HL-60/S4 treated with retinoic acid at 250 ng/mL for 4 days and 3 days (cell line): ENCODE measurements around the gene MYO3B.
"Not testable (repeated sequence)": the region's sequence is repeated elsewhere in the genome, so short reads cannot be mapped to it uniquely, and the experiment has no call there.

Experiments
- in situ Hi-C: fragments of 300-500 bp; cut with MboI; formaldehyde crosslinking; loops from 2 replicates; pipeline ENCODE4 v1.7.0; 2022; ENCODE audit warnings: low sequenced_read_pairs

The MYO3B gene

DNA sequence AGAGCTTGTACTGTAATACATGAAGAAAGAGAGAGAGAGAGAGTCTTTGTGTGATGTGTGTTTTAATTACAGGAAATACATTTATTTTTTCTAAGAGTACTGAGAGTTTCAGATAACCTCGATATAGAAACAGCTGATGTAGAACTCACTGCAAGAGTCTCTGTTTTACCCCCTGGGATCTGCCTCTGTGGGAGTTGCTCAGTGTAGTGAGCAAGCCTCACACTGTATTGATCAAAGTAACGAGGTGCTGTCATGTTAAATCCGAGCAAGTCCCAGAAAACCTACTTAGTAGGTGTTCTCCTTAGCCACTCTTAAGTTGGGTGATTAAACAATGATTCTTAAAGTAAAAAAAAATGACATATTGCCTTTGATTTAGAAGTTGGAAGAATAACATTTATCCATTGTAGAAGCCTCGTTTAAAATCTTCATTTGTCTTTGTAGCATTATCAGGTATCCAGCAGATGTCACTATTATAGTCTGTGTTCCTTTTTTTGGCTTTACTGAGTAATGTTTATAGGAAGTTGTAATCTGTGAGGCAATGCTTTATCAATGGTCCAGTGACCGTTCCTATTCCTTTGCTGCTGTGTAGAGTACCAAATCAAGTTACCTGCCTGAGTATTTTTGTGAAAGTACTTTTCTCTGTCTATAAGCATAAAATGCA, 219.0 kb downstream of the MYO3B start:
- in situ Hi-C loops, result no loop called here

DNA sequence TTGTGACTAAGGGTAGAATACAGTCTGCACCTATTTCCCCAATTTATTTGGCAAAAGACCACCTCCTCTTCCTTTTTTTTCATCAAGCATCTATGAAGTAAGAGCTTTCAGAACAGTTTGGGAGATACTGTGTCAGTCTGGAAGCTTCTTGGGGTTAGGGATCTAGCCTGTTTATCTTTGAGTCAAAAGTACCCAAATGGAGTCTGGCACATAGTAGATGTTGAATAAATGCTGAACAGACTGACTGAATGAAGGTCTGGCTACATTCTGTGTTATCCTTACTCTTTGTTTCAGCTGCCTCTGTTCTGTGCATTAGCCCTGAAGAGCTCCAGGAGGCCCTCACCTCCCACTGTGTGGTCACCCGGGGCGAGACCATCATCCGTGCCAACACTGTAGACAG, 223.2 kb downstream of the MYO3B start:
- in situ Hi-C loops, result loop anchor here (25.0 kb wide), 1 partner anchor 411 kb away; the partner anchor contains the start of gene GAD1

DNA sequence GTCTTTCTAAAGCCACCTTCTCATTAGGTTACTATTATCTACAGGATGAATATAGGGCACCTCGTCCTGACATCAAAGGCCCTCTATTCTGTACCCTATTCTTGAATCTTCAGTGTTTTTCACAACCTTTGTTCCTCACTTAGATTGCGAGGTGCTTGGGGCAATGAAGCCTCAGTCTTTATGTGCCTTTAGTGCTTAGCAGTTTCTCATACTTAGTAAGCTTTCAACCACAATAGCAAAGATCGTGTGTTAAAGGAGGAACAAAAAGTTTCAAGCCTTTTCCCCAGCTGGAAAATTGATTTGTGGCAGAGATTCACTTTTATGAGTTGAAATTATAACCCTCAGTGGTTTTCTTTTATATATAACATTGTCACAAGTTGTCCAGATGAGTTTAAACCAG, 226.9 kb downstream of the MYO3B start:
- in situ Hi-C loops, result loop anchor here (25.0 kb wide), 1 partner anchor 407 kb away; the partner anchor contains the start of gene GAD1

DNA sequence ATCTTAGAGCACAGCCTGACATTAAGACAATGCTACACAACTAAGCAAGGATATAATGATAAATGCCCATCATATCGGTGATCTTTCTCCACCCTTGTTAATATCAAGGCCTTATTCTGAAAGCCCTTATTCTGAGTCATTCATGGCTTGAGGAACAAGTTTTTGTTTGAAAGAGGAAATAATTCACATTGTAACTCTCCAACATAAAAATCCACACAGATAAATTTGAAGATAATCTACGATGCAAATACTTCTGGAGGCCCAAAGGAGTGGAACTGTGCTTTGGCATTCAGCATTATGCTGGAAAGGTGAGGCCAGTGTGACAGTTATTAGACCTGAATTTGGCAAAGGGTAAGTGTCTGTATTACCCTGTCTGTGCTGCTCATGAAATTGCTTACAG, 227.4 kb downstream of the MYO3B start:
- in situ Hi-C loops, result loop anchor here (25.0 kb wide), 1 partner anchor 407 kb away; the partner anchor contains the start of gene GAD1

DNA sequence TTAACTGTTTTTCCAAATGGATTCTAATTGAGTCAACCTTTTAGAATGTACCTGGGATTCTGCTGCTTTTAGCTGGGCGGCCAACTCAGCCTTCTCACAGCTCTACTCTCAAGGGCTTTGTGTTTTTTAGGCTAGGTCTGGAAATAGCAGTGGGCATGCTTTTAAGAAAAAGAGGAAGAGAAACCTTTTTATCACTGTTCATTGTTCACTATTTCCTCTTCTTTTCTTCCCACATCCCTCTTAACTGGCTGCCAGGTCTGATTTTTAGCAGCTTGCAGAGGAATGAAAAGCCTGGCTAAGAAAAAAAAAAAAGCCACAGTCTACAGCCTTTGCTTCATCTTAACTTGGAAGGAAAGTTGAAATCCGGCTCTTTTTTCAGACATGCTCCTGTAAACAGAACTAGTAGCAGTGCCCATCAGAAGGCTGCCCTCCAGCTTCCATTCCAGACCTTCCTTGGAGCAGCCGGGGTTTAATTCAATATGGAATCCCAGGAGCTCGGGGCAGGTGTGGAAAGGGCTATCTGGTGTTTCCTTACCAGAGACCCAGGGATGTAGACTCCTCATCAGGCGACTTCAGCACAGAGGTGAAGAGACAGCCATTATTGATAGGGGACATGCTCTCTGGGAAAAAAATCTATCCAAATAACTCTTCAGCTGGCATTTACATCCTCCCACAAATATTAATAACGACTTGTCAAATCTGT, 230.7 kb downstream of the MYO3B start:
- in situ Hi-C loops, result loop anchor here (25.0 kb wide), 1 partner anchor 404 kb away; the partner anchor contains the start of gene GAD1

DNA sequence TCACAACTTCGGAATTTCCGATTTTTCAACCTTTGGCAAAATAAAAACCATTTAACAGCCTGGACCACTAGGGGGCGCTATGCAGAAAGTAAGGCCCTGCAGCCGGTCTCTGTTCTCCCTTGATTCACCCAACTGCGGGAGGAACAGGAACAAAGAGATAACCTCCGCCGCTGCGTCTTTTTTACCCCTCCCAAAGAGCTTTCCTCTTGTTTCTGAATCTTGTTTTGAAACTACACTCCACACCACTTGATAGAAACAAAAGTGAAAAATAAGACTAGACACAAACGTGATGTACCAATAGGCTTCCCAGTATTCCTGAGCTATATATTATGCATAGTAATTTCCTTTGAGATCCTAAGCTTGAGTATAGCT, 231.2 kb downstream of the MYO3B start:
- in situ Hi-C loops, result loop anchor here (25.0 kb wide), 1 partner anchor 403 kb away; the partner anchor contains the start of gene GAD1

DNA sequence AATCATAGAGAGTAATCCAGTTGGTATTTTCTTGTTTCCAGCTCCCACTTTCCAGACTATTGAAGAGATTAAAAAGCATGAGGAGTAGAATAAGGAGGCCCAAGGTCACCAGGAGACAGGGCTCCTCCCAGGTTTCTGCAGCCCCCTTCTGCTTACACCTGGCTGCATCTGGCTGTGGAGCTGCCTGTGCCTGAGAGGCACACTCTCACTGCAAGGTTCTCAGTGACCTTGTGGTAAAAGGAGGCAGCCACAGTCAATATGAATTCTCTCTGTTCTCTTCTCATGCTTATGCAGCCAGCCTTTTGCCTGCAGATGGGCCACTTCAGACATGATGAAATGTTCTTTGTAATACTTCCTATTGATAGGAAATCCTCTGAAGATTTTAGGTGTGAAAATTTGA, 233.7 kb downstream of the MYO3B start:
- in situ Hi-C loops, result loop anchor here (25.0 kb wide), 1 partner anchor 401 kb away; the partner anchor contains the start of gene GAD1

DNA sequence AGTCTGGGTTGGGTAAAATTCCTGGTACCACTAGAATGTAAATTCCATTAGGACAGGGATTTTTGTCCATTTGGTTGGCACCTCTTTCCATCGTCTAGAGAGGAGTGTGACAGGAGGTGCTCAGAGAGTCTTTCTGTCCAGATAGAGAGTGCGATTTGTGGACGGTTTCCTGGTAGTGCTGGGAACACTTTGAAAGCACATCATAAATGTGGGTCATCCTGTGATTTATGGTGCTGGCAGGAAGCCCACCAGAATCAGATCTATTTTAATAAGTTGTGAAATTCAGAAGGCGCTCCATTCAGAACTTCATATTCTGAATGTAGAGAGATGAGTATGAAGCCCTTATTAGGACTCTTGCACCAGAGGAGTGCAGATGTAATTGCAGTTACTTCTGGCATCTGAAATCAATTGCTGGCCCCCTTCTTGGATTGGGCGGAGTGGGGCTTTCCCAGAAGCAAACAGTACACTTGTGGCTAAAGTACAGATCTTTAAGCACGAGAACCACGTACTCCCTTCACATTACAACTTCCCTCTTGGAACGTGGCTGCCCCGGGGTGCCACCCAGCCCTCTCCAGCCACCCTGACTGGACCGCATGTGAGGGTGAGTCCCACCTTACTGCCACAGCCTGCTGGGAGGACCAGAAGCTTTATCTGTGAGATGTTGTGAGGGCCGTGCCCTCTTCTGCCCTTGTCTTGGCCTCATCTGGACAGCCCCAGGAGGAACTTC, 243.2 kb downstream of the MYO3B start:
- in situ Hi-C loops, result loop anchor here (25.0 kb wide), 1 partner anchor 391 kb away; the partner anchor contains the start of gene GAD1

DNA sequence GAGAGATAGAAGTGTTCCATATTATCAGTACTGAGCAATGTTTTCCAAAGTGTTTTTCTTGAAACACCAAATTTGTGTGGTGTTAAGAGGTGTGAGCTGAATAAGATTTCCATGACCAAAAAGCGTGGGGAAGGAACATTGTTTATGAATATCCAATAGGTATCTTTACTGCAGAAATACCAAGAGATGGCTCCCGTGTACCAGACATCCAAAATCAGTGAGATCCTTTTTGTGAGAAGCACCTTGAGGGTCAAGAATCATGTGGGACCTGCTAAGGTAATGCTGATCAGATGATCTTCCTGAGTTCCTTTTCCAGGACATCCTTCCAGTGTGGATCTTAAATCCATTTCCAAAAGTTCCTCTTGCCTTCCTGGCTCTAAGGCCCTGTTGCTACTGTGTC, 246.0 kb downstream of the MYO3B start:
- in situ Hi-C loops, result loop anchor here (25.0 kb wide), 1 partner anchor 388 kb away; the partner anchor contains the start of gene GAD1

DNA sequence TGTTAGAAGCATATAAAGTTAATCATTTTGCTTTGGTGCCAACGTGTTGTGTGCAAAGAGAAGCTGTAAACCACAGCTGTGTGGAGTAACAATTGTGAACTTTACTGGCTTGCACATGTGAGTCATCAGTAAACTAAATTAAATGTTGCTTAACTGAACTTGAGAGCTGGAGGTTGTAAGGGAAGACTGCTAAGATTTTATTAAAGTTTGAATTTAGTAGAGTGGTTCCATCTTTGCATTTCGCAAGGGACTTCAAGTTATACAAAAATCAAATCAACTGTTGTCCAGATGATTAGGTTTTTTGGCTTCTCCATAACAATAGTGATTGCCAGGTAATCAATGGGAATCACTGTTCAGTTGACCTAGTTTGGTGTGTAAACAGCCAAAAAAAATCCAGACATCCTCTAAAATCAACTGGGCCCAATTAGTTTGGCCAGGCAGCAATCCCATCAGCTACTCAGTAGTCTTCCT, 247.4 kb downstream of the MYO3B start:
- in situ Hi-C loops, result no loop called here

DNA sequence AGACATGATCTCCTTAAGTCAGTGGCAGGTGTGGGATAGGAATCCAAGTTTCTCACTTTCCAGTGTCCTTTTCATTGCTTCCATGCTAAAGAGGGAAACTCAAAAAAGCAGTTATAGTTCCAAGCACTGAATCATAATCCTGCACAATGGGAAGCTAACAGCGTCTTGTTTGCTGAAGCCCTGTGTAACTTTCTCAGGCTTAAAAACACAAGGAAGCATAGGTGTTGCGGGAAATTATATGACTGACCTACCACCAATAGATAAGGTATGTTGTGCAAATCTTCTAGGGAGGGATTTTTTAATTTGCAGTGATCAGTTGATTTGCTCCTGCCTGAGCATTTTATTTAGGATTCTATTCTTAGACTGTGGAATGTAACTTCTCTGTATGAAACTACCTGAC, 250.9 kb downstream of the MYO3B start:
- in situ Hi-C loops, result no loop called here

DNA sequence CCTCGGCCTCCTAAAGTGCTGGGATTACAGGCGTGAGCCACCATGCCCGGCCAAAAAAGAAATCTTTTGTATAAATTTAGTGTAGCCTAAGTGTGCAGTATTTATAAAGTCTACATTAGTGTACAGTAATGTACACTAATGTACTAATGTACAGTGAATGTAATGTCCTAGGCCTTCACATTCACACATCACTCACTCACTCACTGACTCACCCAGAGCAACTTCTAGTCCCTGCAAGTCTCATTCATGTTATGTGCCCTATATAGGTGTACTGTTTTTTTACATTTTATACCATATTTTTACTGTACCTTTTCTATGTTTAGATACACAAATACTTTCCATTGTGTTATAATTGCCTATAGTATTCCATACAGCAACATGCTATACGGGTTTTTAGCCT, 254.9 kb downstream of the MYO3B start:
- in situ Hi-C loops, result no loop called here

DNA sequence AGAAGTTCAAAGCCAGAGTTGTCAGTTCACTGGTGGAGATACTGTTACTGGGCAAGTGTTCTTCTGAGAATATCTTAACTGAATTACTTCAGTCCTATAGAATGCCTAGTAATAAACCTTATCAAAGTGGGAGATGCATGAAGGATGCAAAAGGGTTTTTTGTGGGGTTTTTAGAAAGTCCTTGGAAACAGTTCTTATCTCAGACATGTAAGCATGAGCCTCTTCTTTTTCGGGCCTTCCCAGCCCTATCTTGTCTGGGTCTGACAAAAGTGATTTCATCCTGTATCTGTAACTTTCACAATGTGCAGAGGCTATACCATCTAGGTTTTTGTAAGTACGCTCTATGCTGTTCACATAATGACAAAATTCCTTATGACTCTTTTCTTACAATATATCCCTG, 255.5 kb downstream of the MYO3B start:
- in situ Hi-C loops, result no loop called here

DNA sequence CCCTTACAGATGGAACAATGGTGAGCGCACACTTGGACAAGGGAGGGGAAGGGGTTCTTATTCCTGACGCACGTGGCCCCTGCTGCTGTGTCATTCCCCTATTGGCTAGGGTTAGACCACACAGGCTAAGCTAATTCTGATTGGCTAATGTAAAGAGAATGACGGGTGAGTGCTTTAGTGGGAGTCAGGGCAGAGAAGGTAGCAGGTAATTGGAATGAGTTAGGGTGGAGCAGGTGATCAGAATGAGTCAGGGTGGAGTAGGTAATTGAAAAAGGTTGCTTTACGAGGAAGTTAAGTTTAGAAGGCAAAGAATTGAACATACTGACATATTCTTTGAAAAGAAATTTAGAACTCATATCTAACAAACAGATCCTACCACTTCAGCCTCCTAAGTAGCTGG, 256.4 kb downstream of the MYO3B start:
- in situ Hi-C loops, result not testable (repeated sequence)

DNA sequence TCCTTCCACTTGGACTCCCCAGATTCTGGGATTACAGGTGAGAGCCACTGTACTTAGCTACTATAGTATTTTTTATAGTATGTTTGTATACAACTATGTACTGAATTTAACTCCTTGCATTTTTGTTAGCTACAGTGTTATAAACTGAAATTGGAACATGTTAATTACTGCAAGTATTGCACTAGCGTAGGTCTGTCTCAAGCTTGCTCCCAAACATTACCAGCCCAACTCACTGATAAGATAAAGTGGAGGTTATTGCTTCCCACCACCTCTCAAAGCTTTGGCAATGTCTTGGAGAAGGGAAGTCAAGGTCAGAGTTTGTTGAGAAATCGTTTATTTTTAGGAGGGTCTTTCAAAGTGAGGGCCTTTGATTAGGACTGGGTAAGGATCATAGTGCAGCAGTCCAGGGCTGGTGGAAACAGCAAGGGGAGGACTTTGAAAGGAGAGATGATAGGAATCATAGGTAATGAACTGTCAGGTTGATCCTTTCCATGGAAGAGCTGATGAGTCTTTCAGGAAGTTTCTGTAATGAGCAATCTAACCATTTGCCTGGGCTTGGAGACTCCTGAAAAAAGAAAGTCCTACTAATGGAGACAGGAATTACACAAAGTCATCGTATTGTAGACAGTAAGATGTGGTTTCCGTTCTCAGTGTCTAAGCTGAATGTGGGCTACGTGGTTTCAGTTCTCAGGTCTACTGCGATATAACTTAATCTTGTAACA, 257.1 kb downstream of the MYO3B start:
- in situ Hi-C loops, result no loop called here

DNA sequence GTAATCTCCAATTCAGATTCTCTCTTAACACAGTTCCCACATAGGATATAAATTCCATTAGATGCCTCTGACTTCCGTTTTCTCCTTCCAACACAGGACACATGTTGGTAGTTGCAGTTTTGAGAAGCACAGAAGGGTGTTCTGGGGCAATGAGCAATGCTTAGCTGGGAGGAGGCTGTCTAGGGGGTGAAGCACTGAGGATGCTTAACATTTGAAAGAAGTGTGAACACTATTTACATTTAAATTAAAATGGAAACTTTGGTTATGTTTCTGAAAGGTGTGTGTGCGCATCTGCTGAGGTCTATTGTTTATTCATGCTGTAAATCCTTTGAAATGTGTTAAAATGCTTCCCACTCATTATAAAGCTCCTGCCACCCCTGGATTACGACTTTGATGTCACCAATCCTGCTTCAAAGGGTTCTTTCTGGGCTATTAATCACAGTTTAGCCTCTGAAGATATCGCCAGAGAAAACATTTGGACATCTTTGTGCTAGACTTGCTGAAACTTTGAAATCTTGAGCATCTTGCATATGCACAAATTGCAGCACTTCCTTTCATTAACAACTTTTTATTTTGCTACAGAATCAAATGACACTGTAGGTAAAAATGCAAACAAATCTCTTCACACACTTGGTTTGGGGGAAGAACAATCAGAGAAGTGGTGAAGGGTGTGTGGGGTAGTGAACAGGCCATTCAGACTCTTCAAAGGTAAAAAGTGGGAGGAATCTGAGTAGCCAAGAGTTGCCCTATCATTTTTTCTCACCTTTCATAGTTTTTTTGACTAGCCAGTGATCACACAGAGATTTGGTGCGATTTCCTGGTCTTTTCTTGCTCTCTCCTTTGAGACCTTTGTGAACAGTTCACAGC, 258.4 kb downstream of the MYO3B start:
- in situ Hi-C loops, result no loop called here

DNA sequence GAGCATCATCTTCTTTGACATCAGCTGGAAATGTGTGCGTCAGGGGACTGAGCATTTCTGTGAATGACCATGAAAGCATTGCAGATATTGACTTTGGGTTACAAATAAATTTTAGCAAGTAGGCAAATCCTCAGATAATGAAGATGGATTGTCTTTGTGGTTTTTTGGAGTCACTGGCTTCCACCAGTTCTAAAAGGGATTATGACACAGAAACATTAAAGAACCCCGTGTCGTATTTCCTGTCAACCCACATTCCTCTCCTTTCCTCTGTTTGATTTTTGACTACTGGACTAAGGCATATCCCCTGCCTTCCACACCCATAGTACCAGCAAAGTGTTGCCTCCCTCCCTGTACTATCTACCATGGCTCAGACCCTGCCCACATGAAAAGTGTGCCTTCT, 268.1 kb downstream of the MYO3B start:
- in situ Hi-C loops, result no loop called here

DNA sequence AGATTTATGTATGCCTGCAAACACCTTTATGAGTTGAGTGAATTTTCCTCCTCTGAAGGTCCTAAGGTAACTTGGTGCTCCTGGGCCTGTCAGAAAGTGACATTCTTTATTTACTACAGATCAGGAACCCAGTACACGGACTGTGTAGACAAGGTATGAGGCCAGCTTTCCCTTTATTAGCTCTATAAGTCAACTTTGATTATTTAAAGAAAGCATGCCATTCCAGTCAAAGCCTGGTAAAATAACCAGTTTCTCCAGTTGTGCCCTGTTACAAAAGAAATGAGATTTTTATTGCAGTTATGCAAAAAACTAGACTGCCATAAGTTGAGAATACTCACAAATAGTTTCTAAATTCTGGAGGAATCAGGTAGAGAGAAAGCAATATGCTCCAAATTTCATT, 271.1 kb downstream of the MYO3B start:
- in situ Hi-C loops, result no loop called here

DNA sequence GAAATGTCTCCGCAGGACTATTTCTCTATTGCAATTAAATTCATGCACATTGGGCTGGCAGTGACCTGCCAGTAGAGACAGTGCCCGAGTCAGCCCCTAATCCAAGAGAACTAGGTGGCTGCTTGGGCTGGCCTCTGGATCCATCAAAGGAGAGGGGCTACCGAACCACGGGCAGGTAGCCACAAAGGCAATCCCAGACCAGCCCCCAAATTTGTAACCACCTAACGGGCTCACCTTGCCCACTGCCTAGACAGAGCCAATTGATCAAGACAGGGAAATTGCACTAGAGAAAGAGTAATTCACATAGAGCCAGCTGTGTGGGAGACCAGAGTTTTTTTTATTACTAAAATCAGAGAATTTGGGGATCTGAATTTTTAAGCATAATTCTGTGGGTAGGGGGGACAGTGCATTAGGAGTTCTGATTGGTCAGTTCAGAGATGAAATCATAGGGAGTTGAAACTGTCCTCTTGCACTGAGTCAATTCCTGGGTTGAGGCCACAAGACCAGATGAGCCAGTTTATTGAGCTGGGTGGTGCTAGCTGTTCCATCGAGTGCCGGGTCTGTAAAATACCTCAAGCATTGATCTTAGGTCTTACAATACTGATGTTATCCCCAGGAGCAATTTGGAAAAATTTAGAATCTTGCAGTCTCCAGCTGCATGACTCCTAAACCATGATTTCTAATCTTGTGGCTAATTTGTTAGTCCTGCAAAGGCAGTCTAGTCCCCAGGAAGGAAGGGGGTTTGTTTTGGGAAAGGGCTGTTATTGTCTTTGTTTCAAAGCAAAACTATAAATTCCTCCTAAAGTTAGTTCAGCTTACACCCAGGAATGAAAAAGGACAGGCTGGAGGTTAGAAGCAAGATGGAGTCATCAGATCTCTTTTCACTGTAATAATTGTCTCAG, 276.8 kb downstream of the MYO3B start:
- in situ Hi-C loops, result no loop called here
